Muscle layer of duodenum (tissue), 2 donors: ENCODE results near the gene MON1B.

Experiments used
- H3K27ac ChIP-seq: one replicate; pipeline ENCODE4 v1.7.0; 2013; ENCODE audit warnings: mild to moderate bottlenecking, low read length
- H3K27me3 ChIP-seq: one replicate; pipeline ENCODE4 v1.7.0; 2013; ENCODE audit warnings: low read depth, mild to moderate bottlenecking, control low read depth, low read length
- H3K36me3 ChIP-seq, 2 donors: one replicate each; pipeline ENCODE4 v1.7.0; 2013; ENCODE audit warnings: low read length in 2 of 2, control low read depth in 1 of 2, mild to moderate bottlenecking in 1 of 2; ENCODE audit not compliant: insufficient read depth in 2 of 2, control insufficient read depth in 1 of 2
- H3K4me1 ChIP-seq, 2 donors: one replicate each; pipeline ENCODE4 v1.7.0; 2013; ENCODE audit warnings: low read length in 2 of 2, mild to moderate bottlenecking in 2 of 2, control low read depth in 1 of 2, moderate library complexity in 1 of 2; ENCODE audit not compliant: insufficient read depth in 2 of 2, control insufficient read depth in 1 of 2
- H3K4me3 ChIP-seq, 2 donors: one replicate each; pipeline ENCODE4 v1.7.0; 2013; ENCODE audit warnings: low read length in 2 of 2, low read depth in 1 of 2, mild to moderate bottlenecking in 1 of 2
- H3K9me3 ChIP-seq, 2 donors: one replicate each; pipeline ENCODE4 v1.7.0; 2013; ENCODE audit warnings: low read length in 2 of 2, control low read depth in 1 of 2, mild to moderate bottlenecking in 1 of 2; ENCODE audit not compliant: control insufficient read depth in 1 of 2
- donor health status: healthy.

Gene MON1B

GRCh38 chr16:77206533-77206932, 15.5 kb downstream of the MON1B start:
- Histone ChIP-seq H3K9me3 (no peaks in the 10 kb centered on the region), H3K4me3 (no peak overlapping the region), H3K36me3 (no peaks in the 10 kb centered on the region), H3K4me1 (peaks cover 0 to 2% of the 10 kb centered on the region in 2 donors), H3K27ac (no peak overlapping the region), H3K27me3 (no peaks in the 10 kb centered on the region)

- no peaks in the 10 kb centered on the region for H3K9me3 ChIP-seq
- peaks cover 0 to 4% of the 10 kb centered on the region in 2 donors for H3K4me1 ChIP-seq
- H3K36me3 ChIP-seq, result no peaks in the 10 kb centered on the region
- H3K27ac ChIP-seq, result no peak overlapping the region
- H3K27me3 ChIP-seq, result no peaks in the 10 kb centered on the region
- no peak overlapping the region for H3K4me3 ChIP-seq
Measured at GRCh38 chr16:77207030-77207429, 16.0 kb downstream of the MON1B start.

DNA sequence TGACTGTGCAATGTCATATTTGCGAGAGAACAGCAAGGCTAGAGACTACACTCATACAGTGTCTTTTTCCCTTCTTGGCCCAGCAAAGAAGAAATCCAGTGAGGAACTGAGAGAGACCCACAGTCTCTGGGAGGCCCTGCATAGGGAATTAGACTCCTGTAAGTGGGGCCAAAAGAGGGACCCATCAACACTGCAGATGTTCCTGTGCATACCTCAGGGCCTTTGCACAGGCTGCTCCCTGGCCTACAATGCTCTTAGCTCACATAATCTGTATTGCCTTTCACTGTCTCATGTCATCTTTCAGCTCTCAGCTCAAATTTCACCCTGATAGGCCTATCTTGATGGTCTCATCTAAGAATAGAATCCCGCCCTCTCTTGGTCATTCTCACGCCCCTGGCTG, 17.4 kb downstream of the MON1B start:
- H3K36me3 ChIP-seq, result no peaks in the 10 kb centered on the region
- H3K27ac ChIP-seq, result no peak overlapping the region
- no peaks in the 10 kb centered on the region for H3K9me3 ChIP-seq
- no peaks in the 10 kb centered on the region for H3K27me3 ChIP-seq
- no peak overlapping the region for H3K4me3 ChIP-seq
- H3K4me1 ChIP-seq, result peaks cover 0 to 10% of the 10 kb centered on the region in 2 donors

DNA sequence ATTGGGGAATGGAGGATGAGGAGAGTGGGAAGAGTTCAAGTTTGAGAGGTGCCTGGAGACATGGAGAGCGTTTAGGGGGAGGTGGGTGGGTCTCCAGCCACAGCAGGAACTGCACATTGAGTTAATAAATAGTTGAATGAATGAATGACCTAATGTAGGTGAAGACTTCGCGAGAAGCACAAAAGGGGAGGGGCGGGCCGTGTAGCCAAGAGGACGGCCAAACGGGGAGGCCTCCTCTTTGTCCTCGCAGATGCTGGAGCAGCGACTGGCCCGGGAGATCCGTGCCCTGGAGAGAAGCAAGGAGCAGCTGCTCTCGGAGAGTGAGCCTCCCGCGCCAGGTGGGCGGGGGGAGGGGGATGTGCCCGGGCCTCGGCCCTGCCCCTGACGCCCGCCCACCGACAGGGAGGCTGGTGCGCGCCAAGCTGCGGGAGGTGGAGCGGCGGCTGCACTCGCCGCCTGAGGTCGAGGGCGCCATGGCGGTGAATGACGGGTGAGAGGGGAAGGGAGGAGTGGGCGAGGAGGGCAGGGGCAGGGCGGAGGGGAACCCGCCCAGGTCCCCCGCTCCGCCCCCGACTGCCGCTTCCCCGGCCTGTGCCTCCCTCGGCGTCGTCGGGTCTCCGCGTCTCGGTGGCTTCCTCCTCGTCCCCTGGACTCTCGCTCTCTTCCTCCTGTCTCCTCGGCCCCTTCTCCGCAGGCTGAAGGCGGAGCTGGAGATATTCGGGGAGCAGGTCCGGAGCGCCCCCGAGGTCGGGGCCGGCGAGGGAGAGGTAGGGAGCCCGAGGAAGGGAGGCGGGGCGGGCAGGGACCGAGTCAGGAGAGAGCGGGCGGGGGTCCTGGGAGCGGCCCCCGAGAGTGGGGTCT, 21.1 kb downstream of the MON1B start:
- Histone ChIP-seq H3K27ac (no peak overlapping the region), H3K27me3 (no peaks in the 10 kb centered on the region), H3K4me3 (peak overlapping the region; percentile 59 to 70), H3K4me1 (peaks cover 0 to 10% of the 10 kb centered on the region in 2 donors), H3K36me3 (no peaks in the 10 kb centered on the region), H3K9me3 (no peaks in the 10 kb centered on the region)

- Histone ChIP-seq H3K36me3 (no peaks in the 10 kb centered on the region), H3K27me3 (no peaks in the 10 kb centered on the region), H3K4me1 (peaks cover 0 to 10% of the 10 kb centered on the region in 2 donors), H3K4me3 (peak overlapping the region; percentile 59 to 70), H3K9me3 (no peaks in the 10 kb centered on the region), H3K27ac (no peak overlapping the region)
Measured at GRCh38 chr16:77212741-77213541, 22.0 kb downstream of the MON1B start.

- no peak overlapping the region for H3K4me3 ChIP-seq
- H3K27ac ChIP-seq, result no peak overlapping the region
- no peaks in the 10 kb centered on the region for H3K36me3 ChIP-seq
- peaks cover 0 to 10% of the 10 kb centered on the region in 2 donors for H3K4me1 ChIP-seq
- no peaks in the 10 kb centered on the region for H3K9me3 ChIP-seq
- no peaks in the 10 kb centered on the region for H3K27me3 ChIP-seq
Measured at GRCh38 chr16:77213542-77214106, 22.6 kb downstream of the MON1B start.

DNA sequence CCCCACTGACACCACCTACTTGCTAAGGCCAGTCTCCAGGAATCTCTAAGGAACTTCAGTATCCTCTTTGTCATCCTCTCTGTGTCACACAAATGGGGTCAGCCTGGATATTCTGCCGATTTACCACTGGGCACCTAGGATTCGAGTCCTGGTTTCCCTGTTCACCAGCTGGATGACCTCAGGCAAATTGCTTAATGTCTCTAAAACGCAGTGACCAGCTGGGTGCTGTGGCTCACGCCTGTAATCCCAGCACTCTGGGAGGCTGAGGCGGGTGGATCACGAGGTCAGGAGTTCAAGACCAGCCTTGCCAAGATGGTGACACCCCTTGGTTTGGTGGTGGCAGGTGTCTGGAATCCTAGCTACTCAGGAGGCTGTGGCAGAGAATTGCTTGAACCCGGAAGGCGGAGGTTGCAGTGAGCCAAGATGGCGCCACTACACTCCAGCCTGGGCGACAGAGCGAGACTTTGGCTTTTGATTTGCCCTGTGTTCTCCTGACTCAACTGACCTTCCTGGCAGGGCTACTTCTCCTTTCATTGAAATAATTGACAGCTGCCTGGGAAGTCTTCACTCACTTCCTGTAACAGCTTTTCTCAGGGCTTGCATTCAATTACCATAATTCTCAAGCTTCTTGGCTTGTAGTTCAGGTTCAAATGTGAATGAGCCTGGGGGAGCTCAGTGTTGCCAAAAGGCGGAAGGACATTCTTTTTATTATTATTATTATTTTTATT, 23.6 kb downstream of the MON1B start:
- no peak overlapping the region for H3K4me3 ChIP-seq
- no peak overlapping the region for H3K27ac ChIP-seq

DNA sequence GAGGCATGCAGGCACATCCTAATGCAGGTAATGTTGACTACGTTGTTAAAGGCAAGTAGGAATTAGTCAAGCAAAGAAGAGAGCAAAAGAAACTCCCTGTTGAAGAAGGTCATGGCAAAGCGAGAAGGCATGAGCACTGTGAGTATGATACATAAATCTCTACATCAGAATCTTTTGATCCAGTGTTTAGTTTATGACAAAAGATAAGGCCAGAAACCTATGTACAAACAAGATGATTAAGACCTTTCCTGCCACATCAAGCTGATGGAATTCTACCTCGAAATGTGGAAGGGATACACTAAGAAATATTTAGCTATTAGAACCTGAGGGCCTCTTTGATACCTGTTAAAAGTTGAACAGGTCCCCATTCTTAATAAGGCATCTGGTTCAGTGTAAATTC, 28.4 kb downstream of the MON1B start:
- Histone ChIP-seq H3K9me3 (no peaks in the 10 kb centered on the region), H3K36me3 (no peaks in the 10 kb centered on the region), H3K27me3 (no peaks in the 10 kb centered on the region), H3K27ac (no peak overlapping the region), H3K4me3 (no peak overlapping the region), H3K4me1 (no peaks in the 10 kb centered on the region)

More for the DNA sequence above, 23.6 kb downstream of the MON1B start:
- H3K9me3 ChIP-seq, result no peaks in the 10 kb centered on the region
- no peaks in the 10 kb centered on the region for H3K36me3 ChIP-seq
- H3K27me3 ChIP-seq, result no peaks in the 10 kb centered on the region
- peaks cover 0 to 10% of the 10 kb centered on the region in 2 donors for H3K4me1 ChIP-seq

DNA sequence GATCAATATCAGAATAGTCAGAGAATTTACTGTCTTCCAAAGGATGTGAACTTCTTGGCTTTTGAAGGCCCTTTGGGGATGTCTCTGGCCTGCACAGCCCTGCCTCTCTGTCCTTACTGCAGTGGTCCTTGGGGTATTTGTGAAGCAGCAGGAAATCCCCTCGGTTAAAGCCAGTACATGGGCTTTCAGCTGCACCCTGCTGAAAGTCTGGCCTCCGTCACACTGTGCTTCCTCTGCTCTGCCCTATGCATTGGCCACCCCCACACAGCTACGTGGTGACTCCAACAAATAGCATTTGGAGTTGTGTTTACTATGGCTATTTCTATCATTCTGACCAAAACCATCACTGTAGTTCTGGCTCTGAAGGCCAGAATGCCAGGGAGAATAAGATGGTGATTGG, 29.4 kb downstream of the MON1B start:
- H3K27ac ChIP-seq, result no peak overlapping the region
- no peak overlapping the region for H3K4me3 ChIP-seq
- H3K9me3 ChIP-seq, result no peaks in the 10 kb centered on the region
- H3K27me3 ChIP-seq, result no peaks in the 10 kb centered on the region
- H3K36me3 ChIP-seq, result no peaks in the 10 kb centered on the region
- H3K4me1 ChIP-seq, result no peaks in the 10 kb centered on the region

DNA sequence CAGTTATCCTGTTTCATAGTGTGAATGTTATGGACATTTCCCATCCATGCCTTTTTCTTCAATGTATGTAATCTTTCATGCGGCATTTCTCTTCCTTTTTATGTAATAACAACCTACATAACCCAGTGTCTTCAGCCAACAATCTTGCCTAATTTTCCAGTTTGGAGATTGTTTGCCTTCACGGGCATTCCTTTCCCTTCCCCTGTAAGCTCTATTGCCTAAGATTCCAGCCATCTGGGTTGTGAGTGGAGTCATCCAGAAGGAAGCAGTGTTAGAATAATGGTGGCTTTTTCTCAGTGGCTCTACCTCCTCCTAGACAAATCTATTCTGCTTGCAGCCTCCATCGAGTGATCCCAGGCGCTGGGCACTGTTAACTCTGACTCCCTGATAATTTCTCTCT, 30.5 kb downstream of the MON1B start:
- Histone ChIP-seq H3K4me3 (no peak overlapping the region), H3K4me1 (no peaks in the 10 kb centered on the region), H3K36me3 (no peaks in the 10 kb centered on the region)

GRCh38 chr16:77223184-77223583, 32.2 kb downstream of the MON1B start:
- no peaks in the 10 kb centered on the region for H3K4me1 ChIP-seq
- no peaks in the 10 kb centered on the region for H3K36me3 ChIP-seq
- H3K4me3 ChIP-seq, result no peak overlapping the region
- no peak overlapping the region for H3K27ac ChIP-seq
- no peaks in the 10 kb centered on the region for H3K9me3 ChIP-seq
- H3K27me3 ChIP-seq, result peaks cover 4% of the 10 kb centered on the region

More for the DNA sequence above, 30.5 kb downstream of the MON1B start:
- Histone ChIP-seq H3K27me3 (peaks cover 4% of the 10 kb centered on the region), H3K27ac (no peak overlapping the region), H3K9me3 (no peaks in the 10 kb centered on the region)
